Kasumi-1 (cell line): Measurements from ENCODE around the gene HIVEP3.
"Not testable (repeated sequence)": the region's sequence is repeated elsewhere in the genome, so short reads cannot be mapped to it uniquely, and the experiment has no call there.

Experiments used
- DNase-seq, 2 experiments: peaks; one replicate each; lab custom pipeline; 2025; lab: John Stamatoyannopoulos, UW

Gene HIVEP3

GRCh38 chr1:41712081-41712480 is 206.6 kb downstream of the HIVEP3 start:
- DNase-seq, result no peak

DNA sequence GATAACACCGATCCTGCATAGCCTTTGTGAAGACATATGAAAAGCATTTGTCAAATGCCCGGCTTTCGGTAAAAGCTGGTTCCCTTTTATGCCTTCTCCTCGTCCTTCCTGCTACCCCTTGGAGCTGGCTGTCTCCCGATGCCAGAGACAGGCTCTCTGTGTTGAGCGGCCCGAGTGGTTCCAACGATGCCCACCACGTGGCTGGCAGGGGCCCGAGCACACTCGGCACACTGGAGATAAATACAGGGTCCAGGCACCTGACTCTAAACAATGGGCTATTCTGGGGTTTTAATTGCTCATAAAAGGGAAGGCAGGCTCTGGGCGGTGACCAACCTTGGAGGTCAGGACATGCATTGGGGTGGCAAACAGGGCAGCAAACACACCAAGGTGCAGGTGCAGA is 207.1 kb downstream of the HIVEP3 start:
- no peak for DNase-seq

DNA sequence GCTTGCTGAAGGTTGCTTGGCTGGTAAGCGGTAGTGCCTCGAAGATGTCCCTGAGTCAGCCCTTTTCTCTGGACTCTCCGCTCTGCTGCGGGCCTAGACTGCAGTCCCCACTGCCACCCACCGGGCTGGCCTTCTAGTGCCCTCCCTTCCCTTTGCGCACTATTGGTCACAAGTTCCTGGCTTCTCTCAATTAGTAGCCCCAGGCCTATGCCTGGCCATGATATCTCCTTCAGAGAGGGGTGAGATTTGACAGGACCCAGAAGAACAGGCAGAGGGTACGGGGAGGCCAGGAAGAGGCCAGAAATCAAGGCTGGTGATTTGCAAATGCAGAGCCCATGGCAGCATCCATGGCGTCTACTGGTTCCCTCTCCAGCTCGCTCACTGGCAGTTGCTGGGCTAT is 207.7 kb downstream of the HIVEP3 start:
- no peak for DNase-seq

GRCh38 chr1:41709873-41710272 is 208.8 kb downstream of the HIVEP3 start:
- DNase-seq, result no peak

DNA sequence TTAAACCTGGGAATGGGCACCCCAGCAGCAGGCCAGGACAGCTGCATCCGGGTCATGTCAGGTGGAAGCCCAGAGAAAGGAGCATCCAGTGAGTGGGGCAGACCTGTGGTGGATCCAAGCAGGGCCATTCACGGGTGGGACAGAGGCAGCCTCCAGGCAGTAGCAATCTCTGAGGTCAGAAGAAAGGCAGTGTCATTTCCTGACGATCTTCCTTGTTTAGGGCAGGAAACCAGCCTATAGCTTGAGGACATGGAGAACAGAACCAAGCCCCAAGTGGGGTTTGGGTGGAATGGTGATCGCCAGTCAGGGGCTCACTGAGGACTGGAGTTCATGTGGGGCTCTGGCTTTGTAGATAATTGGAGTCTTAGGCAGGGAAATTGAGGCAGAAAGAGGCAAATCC is 209.4 kb downstream of the HIVEP3 start:
- no peak for DNase-seq

DNA sequence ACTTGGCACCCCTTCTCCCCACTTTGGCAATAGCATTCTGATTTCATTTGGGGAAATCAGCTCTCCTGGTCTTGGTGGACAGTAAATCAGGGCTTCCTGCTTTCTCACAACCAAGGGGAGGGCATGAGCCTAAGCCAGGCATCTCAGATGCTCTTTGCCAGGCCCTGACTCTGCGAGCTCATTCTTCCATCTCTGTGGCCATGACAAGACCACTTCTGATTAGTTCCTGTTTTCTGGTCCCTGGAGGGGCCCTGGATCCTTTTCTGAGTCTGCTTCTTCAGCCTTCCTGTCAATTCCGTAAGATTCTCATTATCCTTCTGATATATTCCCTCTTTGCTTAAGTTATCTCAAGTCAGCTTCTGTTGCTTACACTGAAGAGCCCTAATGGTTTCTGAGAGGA is 210.4 kb downstream of the HIVEP3 start:
- peak; percentile 14 to 15 for DNase-seq

DNA sequence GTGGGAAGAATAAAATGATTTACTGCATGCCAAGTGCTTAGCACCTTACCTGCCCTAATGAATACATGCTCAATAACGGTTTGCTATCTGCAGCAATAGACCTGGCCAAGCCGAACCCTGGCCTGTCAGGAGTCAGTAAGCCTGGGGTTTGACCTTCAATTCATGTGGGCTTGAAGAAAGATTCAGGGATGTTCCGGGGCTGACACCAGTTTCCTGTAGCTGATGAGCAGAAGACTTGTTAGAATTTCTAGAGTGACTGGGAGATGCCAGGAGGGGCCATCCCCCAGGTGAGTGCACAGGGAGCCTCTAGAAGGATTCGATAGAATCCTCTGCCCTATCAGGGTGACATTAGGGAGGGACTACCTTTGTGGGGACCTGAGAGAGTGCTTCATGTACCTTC is 210.9 kb downstream of the HIVEP3 start:
- no peak for DNase-seq

GRCh38 chr1:41705798-41706197 is 212.9 kb downstream of the HIVEP3 start:
- no peak for DNase-seq

- no peak for DNase-seq
These were observed 214.5 kb downstream of the HIVEP3 start for GRCh38 chr1:41704196-41704595.

GRCh38 chr1:41702771-41703170 is 216.0 kb downstream of the HIVEP3 start:
- DNase-seq, result no peak

- DNase-seq, result no peak
These were observed 217.7 kb downstream of the HIVEP3 start for GRCh38 chr1:41700986-41701535.

GRCh38 chr1:41700581-41700980 is 218.1 kb downstream of the HIVEP3 start:
- DNase-seq, result no peak

- no peak for DNase-seq
These were observed 218.9 kb downstream of the HIVEP3 start for GRCh38 chr1:41699861-41700248.

DNA sequence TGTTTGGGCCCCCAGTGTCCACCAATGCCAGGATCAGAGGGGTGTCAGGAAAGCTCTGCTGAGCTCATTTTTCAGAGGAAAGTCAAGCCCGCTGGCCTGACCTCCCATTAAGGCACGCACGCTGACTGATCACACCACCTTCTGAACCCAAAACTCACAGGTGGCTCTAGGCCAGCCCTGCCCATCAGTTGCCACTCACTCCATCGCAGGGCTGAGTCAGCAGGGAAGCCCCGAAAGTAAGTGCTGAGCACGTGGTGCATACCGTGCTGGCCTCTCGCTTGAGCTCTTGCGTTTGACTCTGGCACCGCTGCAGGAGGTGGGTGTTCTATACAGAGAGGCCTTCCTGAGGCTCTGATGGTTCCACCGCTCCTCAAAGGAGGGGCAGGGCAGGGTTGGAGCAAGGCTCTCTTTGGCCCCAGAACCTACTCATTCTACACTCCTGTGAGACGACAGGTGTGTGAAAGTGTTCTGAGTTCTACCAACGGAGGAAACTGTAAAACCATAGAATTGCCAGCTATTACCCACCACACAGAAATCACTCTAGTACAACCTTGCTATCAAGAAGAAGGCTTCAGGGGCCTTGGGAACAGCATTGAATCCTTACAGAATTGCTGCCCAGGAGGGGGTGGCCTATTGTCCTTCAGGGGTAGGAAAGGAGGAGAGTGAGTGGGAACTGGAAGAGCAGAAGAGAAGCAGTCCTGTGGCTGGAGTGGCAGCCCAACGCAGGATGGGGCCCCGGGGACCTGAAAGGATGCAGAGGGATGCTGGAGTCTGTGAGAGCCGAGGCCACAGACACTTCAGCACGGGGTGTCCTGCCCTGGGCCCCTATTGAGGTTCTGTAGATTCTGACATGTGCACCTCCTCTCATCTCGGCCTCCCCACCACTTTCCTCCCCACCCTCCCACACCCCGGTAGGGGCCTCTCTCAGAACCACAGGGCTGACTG is 219.5 kb downstream of the HIVEP3 start:
- DNase-seq, result no peak

DNA sequence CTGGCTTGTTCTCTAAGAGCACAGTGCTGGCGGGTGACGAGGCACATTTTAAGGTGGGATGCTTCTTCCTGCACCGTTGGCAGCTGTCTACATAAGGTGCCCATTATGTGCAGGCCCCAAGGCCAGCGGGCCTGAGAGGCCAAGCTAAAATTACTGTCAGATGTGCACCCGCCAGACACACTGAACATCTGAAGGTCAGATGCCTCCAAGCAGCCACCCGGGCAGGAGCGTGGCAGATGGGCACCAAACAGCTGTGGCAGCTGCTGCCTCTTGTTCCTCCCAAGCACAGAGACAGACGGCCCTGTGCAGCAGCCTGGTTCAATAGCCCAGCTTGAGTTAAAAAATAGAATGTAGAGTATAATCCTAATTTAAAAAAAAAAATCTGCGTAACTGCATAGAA is 222.3 kb downstream of the HIVEP3 start:
- no peak for DNase-seq

DNA sequence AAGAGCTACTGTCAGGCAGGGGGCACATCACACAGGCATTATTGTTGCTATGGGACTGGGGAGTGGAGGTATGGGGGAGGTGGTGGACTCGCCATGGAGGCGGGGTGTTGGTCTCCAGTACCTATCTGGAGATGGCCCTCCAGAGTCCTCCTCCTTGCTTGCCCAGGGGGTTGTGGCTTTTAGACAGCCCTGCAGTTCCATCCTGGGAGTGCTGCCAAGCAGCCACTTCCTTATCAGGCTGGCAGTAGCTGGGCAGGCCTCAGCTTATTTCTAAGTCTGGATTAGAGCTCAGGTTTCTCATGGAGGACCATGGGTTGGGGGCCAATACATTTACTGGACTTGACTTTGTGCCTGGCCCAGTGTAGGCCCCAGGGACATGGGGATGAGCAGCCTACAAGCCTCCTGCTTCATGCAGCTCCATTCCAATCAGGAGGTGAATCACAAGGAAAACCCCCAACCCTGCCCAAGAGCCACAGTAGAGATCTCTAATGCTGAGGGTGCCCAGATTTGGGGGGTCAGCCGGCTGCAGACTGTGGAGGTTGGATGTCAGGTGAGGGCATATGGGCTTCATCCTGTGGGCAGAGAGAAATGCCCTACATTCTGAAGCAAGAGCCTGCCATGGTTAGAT is 223.5 kb downstream of the HIVEP3 start:
- peak; percentile 46 to 67 for DNase-seq

- DNase-seq, result not testable (repeated sequence)
These were observed 226.8 kb downstream of the HIVEP3 start for GRCh38 chr1:41691966-41692365.

DNA sequence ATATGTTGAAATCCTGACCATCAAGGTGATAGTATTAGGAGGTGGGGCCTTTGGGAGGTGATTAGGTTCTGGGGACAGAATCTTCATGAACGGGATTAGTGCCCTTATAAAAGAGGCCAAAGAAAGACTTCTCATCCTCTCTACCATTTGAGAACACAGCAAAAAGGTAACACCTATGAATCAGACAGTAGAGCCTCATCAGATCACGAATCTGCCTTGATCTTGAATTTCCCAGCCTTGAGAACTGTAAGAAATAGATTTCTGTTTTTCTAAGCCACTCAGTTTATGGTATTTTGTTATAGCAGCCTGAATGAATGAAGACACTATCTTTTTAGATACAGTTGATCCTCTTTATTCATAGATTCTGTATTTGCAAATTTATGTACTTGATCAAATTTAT is 227.3 kb downstream of the HIVEP3 start:
- no peak for DNase-seq

GRCh38 chr1:41690331-41690730 is 228.4 kb downstream of the HIVEP3 start:
- no peak for DNase-seq

GRCh38 chr1:41689558-41689981 is 229.2 kb downstream of the HIVEP3 start:
- DNase-seq, result no peak

DNA sequence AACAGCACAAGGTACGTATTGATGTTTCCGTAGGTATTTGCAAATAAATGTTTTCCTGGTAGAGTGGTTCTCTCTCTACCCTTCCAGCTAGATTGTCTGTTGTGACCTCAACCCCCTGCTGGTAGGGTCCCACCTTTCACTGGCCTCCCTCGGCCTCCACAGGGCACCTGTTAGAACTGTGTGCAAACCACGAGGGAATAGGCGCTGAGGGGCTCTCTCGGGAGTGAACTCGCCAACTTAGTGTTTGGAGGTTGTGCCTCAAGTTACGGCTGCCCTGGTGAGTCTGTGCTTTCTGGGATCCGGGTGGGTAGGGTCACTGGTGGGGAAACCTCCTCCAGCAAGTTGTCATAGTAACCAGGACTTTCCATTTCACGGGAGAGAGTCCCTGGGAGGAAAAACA is 229.6 kb downstream of the HIVEP3 start:
- DNase-seq, result no peak

- DNase-seq, result no peak
These were observed 231.7 kb downstream of the HIVEP3 start for GRCh38 chr1:41687007-41687406.
